HCT116 (cell line): ENCODE measurements around the gene GDNF. TPM values are rescaled to one million over a fixed set of nuclear protein-coding genes. Genes with fewer than 3 reads are reported as not detected.
A peak's percentile ranks its signal among the peaks of the same experiment; 100 is the strongest.

Experiments
- ATAC-seq: fragments of 200-7000 bp; cut with Tn5 transposase; 2 replicates; pipeline ENCODE4 v1.9.1; 2020; ENCODE audit warnings: mild to moderate bottlenecking, moderate library complexity
- BruUV-seq: library from RNA; stranded (reverse); fragments of 400-500 nt; replicated peaks from 2 replicates; lab custom pipeline; 2021; lab: Mats Ljungman, UMichigan
- CTCF ChIA-PET: fragments of 300-600 bp; sonication (Branson Sonifier 250); formaldehyde crosslinking; loops from one replicate; lab custom pipeline; 2021; ENCODE audit warnings: antibody characterized with exemption; lab: Charles Lee
- POLR2A ChIA-PET: fragments of 300-600, 350-600 bp; sonication (Branson Sonifier 250); formaldehyde crosslinking; loops from one replicate; lab custom pipeline; 2021; ENCODE audit warnings: antibody characterized with exemption; lab: Charles Lee
- RAD21 ChIA-PET, 2 experiments: fragments of 300-600 bp; sonication (Branson Sonifier 250); formaldehyde crosslinking; loops; one replicate each; lab custom pipeline; 2023; ENCODE audit warnings: low total read pairs in 2 of 2; ENCODE audit not compliant: uncharacterized antibody in 2 of 2, unreplicated experiment in 2 of 2, low non-redundant PET in 1 of 2; lab: Charles Lee
- DNase-seq: peaks from one replicate; pipeline ENCODE4 v3.0.0-alpha.2; 2010; ENCODE audit warnings: low read depth, low spot score
- H2AFZ ChIP-seq: fragments of 200-600 bp; shearing (Covaris generic), sonication (generic); 2 replicates; pipeline ENCODE4 v1.6.1; 2017; ENCODE audit warnings: low read depth, mixed run types, mixed read lengths, antibody characterized with exemption, low read length; ENCODE audit not compliant: poor library complexity, severe bottlenecking
- H3K27ac ChIP-seq: 2 replicates; pipeline ENCODE4 v1.5.1; 2012; ENCODE audit warnings: low read depth, low read length
- H3K27me3 ChIP-seq: fragments of 200-600 bp; sonication (generic); 2 replicates; pipeline ENCODE4 v1.6.1; 2016; ENCODE audit warnings: mixed run types, low read length, mixed read lengths; ENCODE audit not compliant: insufficient read depth
- H3K36me3 ChIP-seq, 2 experiments: fragments of 200-500 bp in 1 of 2; fragments of 200-600 bp in 1 of 2; sonication (Bioruptor generic) in 1 of 2; sonication (generic) in 1 of 2; 2 replicates each; pipeline versions ENCODE4 v1.5.1 to v1.6.1; 2014 to 2016; ENCODE audit warnings: low read length in 2 of 2, inconsistent platforms in 1 of 2, mixed read lengths in 1 of 2, mixed run types in 1 of 2; ENCODE audit not compliant: insufficient read depth in 2 of 2, control insufficient read depth in 1 of 2
- H3K4me1 ChIP-seq, 2 experiments: fragments of 200-600 bp in 1 of 2; sonication (generic) in 1 of 2; 2 replicates each; pipeline versions ENCODE4 v1.5.1 to v1.6.1; 2012 to 2017; ENCODE audit warnings: low read length in 2 of 2, inconsistent platforms in 1 of 2, mild to moderate bottlenecking in 1 of 2, mixed read lengths in 1 of 2, mixed run types in 1 of 2, moderate library complexity in 1 of 2; ENCODE audit not compliant: insufficient read depth in 2 of 2, control insufficient read depth in 1 of 2
- H3K4me2 ChIP-seq: fragments of 200-600 bp; sonication (generic); 2 replicates; pipeline ENCODE4 v1.6.1; 2017; ENCODE audit warnings: mixed run types, low read length, mixed read lengths
- H3K4me3 ChIP-seq, 2 experiments: fragments of 200-600 bp in 1 of 2; sonication (generic) in 1 of 2; replicated peaks in 1 of 2; 2 replicates each; pipeline ENCODE4 v1.5.1; 2011 to 2016; ENCODE audit warnings: low read length in 2 of 2, control low read depth in 1 of 2, low read depth in 1 of 2, mild to moderate bottlenecking in 1 of 2, mixed read lengths in 1 of 2, mixed run types in 1 of 2
- H3K79me2 ChIP-seq: fragments of 200-600 bp; sonication (generic); 2 replicates; pipeline ENCODE4 v1.6.1; 2017; ENCODE audit warnings: mild to moderate bottlenecking, mixed run types, low read length, moderate library complexity, mixed read lengths; ENCODE audit not compliant: insufficient read depth
- H3K9ac ChIP-seq: fragments of 200-600 bp; sonication (generic); 2 replicates; pipeline ENCODE4 v1.6.1; 2016; ENCODE audit warnings: low read length, mixed read lengths
- H3K9me2 ChIP-seq: fragments of 200-600 bp; sonication (generic), shearing (Covaris generic); 2 replicates; pipeline ENCODE4 v1.6.1; 2017; ENCODE audit warnings: mixed run types, mild to moderate bottlenecking, moderate library complexity; ENCODE audit not compliant: insufficient read depth
- H3K9me3 ChIP-seq, 2 experiments: fragments of 200-500 bp in 1 of 2; fragments of 200-600 bp in 1 of 2; sonication (Bioruptor generic) in 1 of 2; sonication (generic) in 1 of 2; 2 replicates each; pipeline ENCODE4 v1.6.1; 2014 to 2017; ENCODE audit warnings: low read length in 2 of 2, mixed read lengths in 2 of 2, inconsistent platforms in 1 of 2, low read depth in 1 of 2, mild to moderate bottlenecking in 1 of 2, mixed run types in 1 of 2, moderate library complexity in 1 of 2; ENCODE audit not compliant: control insufficient read depth in 1 of 2, insufficient read depth in 1 of 2
- H4K20me1 ChIP-seq: fragments of 200-600 bp; sonication (generic), shearing (Covaris generic); 2 replicates; pipeline ENCODE4 v1.6.1; 2017; ENCODE audit warnings: mixed run types, mild to moderate bottlenecking, moderate library complexity; ENCODE audit not compliant: insufficient read depth
- EZH2 ChIP-seq: fragments of 200-600 bp; sonication (generic); IDR thresholded peaks from 2 replicates; pipeline ENCODE4 v1.6.1; 2017; ENCODE audit warnings: antibody characterized with exemption, mixed run types
- EZH2phosphoT487 ChIP-seq: fragments of 200-600 bp; IDR thresholded peaks from 2 replicates; pipeline ENCODE4 v1.6.1; 2018; ENCODE audit warnings: antibody characterized with exemption, borderline replicate concordance
- POLR2A ChIP-seq: IDR thresholded peaks from 2 replicates; pipeline ENCODE4 v1.7.0; 2011; ENCODE audit warnings: borderline replicate concordance; ENCODE audit not compliant: insufficient read depth, insufficient read length; ENCODE audit errors: extremely low read depth
- POLR2AphosphoS5 ChIP-seq: IDR thresholded peaks from 2 replicates; pipeline ENCODE4 v1.6.1; 2011; ENCODE audit warnings: mild to moderate bottlenecking, low read depth, low read length, moderate library complexity
- RAD21 ChIP-seq: IDR thresholded peaks from 2 replicates; pipeline ENCODE4 v1.6.1; 2012; ENCODE audit warnings: low read depth, mild to moderate bottlenecking
- SIN3A ChIP-seq: IDR thresholded peaks from 2 replicates; pipeline ENCODE4 v1.6.1; 2012; ENCODE audit warnings: low read depth
- TCF7L2 ChIP-seq: IDR thresholded peaks from 2 replicates; pipeline ENCODE4 v1.7.0; 2011; ENCODE audit warnings: borderline replicate concordance, inconsistent platforms; ENCODE audit not compliant: insufficient read depth, insufficient read length; ENCODE audit errors: extremely low read depth
- ZFX ChIP-seq: fragments of 450-650 bp; IDR thresholded peaks from 2 replicates; pipeline ENCODE4 v1.6.1; 2017
- ZNF274 ChIP-seq: fragments of 200-500 bp; sonication (Bioruptor generic); IDR thresholded peaks from 2 replicates; pipeline ENCODE4 v1.6.1; 2014; ENCODE audit warnings: mild to moderate bottlenecking, low read depth, low read length, inconsistent platforms
- intact Hi-C: fragments of 100-400 bp; cut with micrococcal nuclease; formaldehyde crosslinking; loops from 2 replicates; pipeline ENCODE4 v1.10.0; 2022
- total RNA-seq: library from RNA; stranded (reverse); gene quantifications from one replicate; pipeline ENCODE4 v1.2.1, GENCODE V29; 2021; ENCODE audit not compliant: unreplicated experiment
- TF ChIP-seq, protein P1 (sequence below): IDR thresholded peaks from 2 replicates; pipeline ENCODE4 v1.6.1; 2012

GDNF gene
- total RNA-seq, 1 experiment from 2014 or later: not detected

DNA sequence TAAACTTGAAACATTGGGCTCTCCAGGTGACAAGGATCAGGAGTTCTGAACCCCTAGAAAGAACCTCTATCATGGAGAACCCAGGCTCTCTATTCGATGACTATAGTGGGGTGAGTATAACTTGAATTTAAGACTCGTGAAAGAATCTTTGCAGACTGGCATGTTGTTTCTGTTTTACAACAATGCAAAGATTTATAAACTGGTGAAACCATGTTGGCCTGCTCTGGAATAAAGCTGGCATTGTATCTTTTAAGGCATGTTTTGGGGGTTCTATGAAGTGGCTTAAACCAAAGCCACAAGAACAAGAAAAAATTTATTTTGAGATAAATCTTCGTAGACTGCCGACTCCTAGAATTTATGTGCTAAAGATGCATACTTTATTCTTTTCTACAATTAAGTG lies 9.8 kb upstream of the GDNF start (continued):
- TF ChIP-seq POLR2AphosphoS5 (no peak), ZNF274 (no peak), ZFX (no peak), RAD21 (no peak)

DNA sequence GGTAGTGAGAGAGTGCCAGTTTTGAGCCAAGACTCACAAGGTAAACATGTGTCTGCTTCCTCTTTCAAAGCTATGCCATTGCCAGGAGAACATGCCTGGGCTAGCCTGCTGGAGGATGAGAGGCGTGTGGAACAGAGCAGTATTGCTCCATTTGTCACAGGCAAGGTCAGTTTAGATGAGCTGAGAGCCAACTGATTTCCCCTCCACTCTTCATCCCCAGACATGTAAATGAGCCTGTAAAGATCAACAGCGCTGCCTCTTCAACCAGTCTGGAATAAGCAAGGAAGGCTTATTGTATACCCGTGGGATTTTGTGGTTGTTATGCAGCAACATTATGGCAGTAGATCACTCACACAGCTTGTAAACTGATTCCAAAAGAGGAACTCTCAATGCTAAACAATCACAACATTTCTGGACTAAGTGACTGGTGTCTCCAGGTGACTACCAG lies 8.2 kb upstream of the GDNF start:
- Histone ChIP-seq H4K20me1 (no peaks in the 10 kb centered on the region), H3K4me1 (peaks cover 5 to 8% of the 10 kb centered on the region in 2 experiments; a peak in 3 of 4 replicates), H3K27ac (no peak overlapping the region), H3K9ac (no peak overlapping the region), H3K4me3 (no peak overlapping the region), H2AFZ (peak overlapping the region; percentile 37), H3K79me2 (no peaks in the 10 kb centered on the region), H3K27me3 (no peaks in the 10 kb centered on the region), H3K36me3 (no peaks in the 10 kb centered on the region), H3K9me2 (no peaks in the 10 kb centered on the region), H3K9me3 (no peaks in the 10 kb centered on the region), H3K4me2 (peak overlapping the region; percentile 10; the same call in 1 of the 2 replicates)
- POLR2A ChIA-PET: no interaction called here
- DNase-seq (no peak), ATAC-seq (peak; percentile 62)
- intact Hi-C loops: no loop called here
- no TSS peak for BruUV-seq
- RAD21 ChIA-PET: no interaction called here
- CTCF ChIA-PET: interaction anchor here (1.1 kb wide), 1 partner anchor 435 kb away, joined by 3 read pairs; no protein-coding TSS in a partner anchor
- no peak for TF ChIP-seq POLR2AphosphoS5
- no peak for TF ChIP-seq ZFX
- TF ChIP-seq TCF7L2: no peak
- no peak for TF ChIP-seq SIN3A
- TF ChIP-seq, protein P1, sequence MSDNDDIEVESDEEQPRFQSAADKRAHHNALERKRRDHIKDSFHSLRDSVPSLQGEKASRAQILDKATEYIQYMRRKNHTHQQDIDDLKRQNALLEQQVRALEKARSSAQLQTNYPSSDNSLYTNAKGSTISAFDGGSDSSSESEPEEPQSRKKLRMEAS: peak; percentile 25; the same call in 1 of the 2 replicates

DNA sequence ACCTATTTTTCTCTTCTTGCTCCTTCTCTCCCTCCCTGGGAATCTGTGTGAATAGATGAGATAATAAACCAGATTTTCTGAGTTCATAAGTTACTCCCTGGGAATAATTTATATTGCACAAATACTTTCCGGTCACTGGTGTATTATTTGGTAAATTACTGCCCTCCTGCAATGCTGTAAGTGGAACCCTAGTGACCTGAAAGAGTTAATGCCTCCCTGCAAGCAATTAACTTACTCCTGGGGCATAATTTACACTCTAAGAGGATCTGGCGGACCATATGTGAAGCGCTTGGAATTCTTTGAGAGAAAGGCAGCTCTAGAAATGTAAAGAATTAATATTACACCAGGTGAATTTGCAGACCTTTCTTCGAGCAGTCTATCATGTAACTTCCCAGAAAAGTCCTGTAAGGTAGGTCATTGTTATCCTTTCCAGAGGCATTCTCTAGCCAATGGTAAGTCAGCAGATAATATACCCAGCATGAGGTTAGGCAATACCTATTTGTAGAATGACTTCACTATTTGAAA lies 7.0 kb upstream of the GDNF start:
- BruUV-seq: no TSS peak
- intact Hi-C loops: no loop called here
- CTCF ChIA-PET: no interaction called here

More for the DNA sequence above, 7.0 kb upstream of the GDNF start:
- RAD21 ChIA-PET: no interaction called here
- H3K4me3 ChIP-seq: no peak overlapping the region
- H3K79me2 ChIP-seq: no peaks in the 10 kb centered on the region
- no peaks in the 10 kb centered on the region for H3K9me3 ChIP-seq
- H2AFZ ChIP-seq: no peak overlapping the region
- no peak for DNase-seq
- no peak overlapping the region for H3K4me2 ChIP-seq
- H3K27ac ChIP-seq: no peak overlapping the region
- ATAC-seq: no peak
- H3K9me2 ChIP-seq: no peaks in the 10 kb centered on the region
- no peaks in the 10 kb centered on the region for H4K20me1 ChIP-seq
- no peak for TF ChIP-seq EZH2phosphoT487
- no peak for TF ChIP-seq POLR2A
- no peak for TF ChIP-seq RAD21
- TF ChIP-seq EZH2: no peak
- TF ChIP-seq, all 23 proteins: peak for 0
- H3K36me3 ChIP-seq: no peaks in the 10 kb centered on the region
- H3K4me1 ChIP-seq: peaks cover 5 to 8% of the 10 kb centered on the region in 2 experiments; a peak in 3 of 4 replicates
- POLR2A ChIA-PET: no interaction called here
- H3K9ac ChIP-seq: no peak overlapping the region
- no peaks in the 10 kb centered on the region for H3K27me3 ChIP-seq
